SK-N-SH (cell line): Measurements from ENCODE around the gene SCUBE3. TPM values are rescaled to one million over a fixed set of nuclear protein-coding genes. Genes with fewer than 3 reads are reported as not detected.

ENCODE experiments used
- CTCF ChIA-PET: fragments of 300-600, 350-600 bp; formaldehyde crosslinking; extraction: SDS; loops from one replicate; lab custom pipeline; 2021; lab: Yijun Ruan, JAX
- POLR2A ChIA-PET: fragments of 350-600 bp; sonication (Branson Sonifier 250); formaldehyde crosslinking; extraction: SDS; loops from one replicate; lab custom pipeline; 2020; ENCODE audit warnings: antibody characterized with exemption, inconsistent platforms; lab: Yijun Ruan, JAX
- DNase-seq: peaks from one replicate; pipeline ENCODE4 v3.0.0; 2012
- H2AFZ ChIP-seq: fragments of 200-600 bp; sonication (generic); 2 replicates; pipeline ENCODE4 v1.8.1; 2016; ENCODE audit warnings: antibody characterized with exemption, mild to moderate bottlenecking, low read depth
- H3F3A ChIP-seq: fragments of 200-600 bp; sonication (generic); replicated peaks from 2 replicates; pipeline ENCODE3; 2016; ENCODE audit warnings: antibody characterized with exemption, mild to moderate bottlenecking; ENCODE audit not compliant: insufficient read depth
- H3K27ac ChIP-seq, 2 experiments: fragments of 200-500 bp in 1 of 2; fragments of 200-600 bp in 1 of 2; sonication (Bioruptor generic) in 1 of 2; sonication (generic), shearing (Covaris generic) in 1 of 2; 2 replicates each; pipeline versions ENCODE4 v1.5.1 to v1.6.1; 2014 to 2016; ENCODE audit warnings: low read depth in 2 of 2, inconsistent platforms in 1 of 2, low read length in 1 of 2, mild to moderate bottlenecking in 1 of 2, mixed read lengths in 1 of 2
- H3K27me3 ChIP-seq: fragments of 200-600 bp; sonication (generic), shearing (Covaris generic); 2 replicates; pipeline ENCODE4 v1.6.1; 2016; ENCODE audit warnings: mixed run types; ENCODE audit not compliant: insufficient read depth
- H3K36me3 ChIP-seq, 2 experiments: fragments of 200-500 bp in 1 of 2; fragments of 200-600 bp in 1 of 2; sonication (Bioruptor generic) in 1 of 2; sonication (generic) in 1 of 2; replicated peaks in 1 of 2; 2 replicates each; pipeline versions ENCODE3 to v1.5.1; 2014 to 2016; ENCODE audit warnings: low read length in 1 of 2, mild to moderate bottlenecking in 1 of 2; ENCODE audit not compliant: insufficient read depth in 2 of 2, control insufficient read depth in 1 of 2
- H3K4me1 ChIP-seq, 2 experiments: fragments of 200-500 bp in 1 of 2; fragments of 200-600 bp in 1 of 2; sonication (Bioruptor generic) in 1 of 2; sonication (generic), shearing (Covaris generic) in 1 of 2; 2 replicates each; pipeline versions ENCODE4 v1.5.1 to v1.6.1; 2014 to 2016; ENCODE audit warnings: low read depth in 1 of 2, low read length in 1 of 2, mixed run types in 1 of 2; ENCODE audit not compliant: insufficient read depth in 2 of 2, control insufficient read depth in 1 of 2
- H3K4me2 ChIP-seq: fragments of 200-600 bp; sonication (generic), shearing (Covaris generic); 2 replicates; pipeline ENCODE4 v1.6.1; 2017; ENCODE audit warnings: mixed run types
- H3K4me3 ChIP-seq, 2 experiments: fragments of 200-500 bp in 1 of 2; fragments of 200-600 bp in 1 of 2; sonication (Bioruptor generic) in 1 of 2; sonication (generic), shearing (Covaris generic) in 1 of 2; 2 replicates each; pipeline versions ENCODE4 v1.5.1 to v1.8.1; 2014 to 2016; ENCODE audit warnings: low read depth in 2 of 2, inconsistent platforms in 1 of 2, low read length in 1 of 2, mild to moderate bottlenecking in 1 of 2, mixed read lengths in 1 of 2, moderate library complexity in 1 of 2
- H3K79me2 ChIP-seq: fragments of 200-600 bp; sonication (generic); 2 replicates; pipeline ENCODE4 v1.8.1; 2017; ENCODE audit warnings: mild to moderate bottlenecking; ENCODE audit not compliant: insufficient read depth
- H3K9ac ChIP-seq: fragments of 200-600 bp; sonication (generic); 2 replicates; pipeline ENCODE4 v1.6.1; 2017; ENCODE audit warnings: mixed run types
- H3K9me2 ChIP-seq: fragments of 200-600 bp; sonication (generic); 2 replicates; pipeline ENCODE4 v1.6.1; 2017; ENCODE audit warnings: mixed run types
- H3K9me3 ChIP-seq: fragments of 200-600 bp; sonication (generic); 2 replicates; pipeline ENCODE4 v1.6.1; 2017; ENCODE audit warnings: mixed run types, mild to moderate bottlenecking, moderate library complexity
- H4K20me1 ChIP-seq: fragments of 200-600 bp; sonication (generic); 2 replicates; pipeline ENCODE4 v1.6.1; 2017; ENCODE audit warnings: mild to moderate bottlenecking, mixed run types; ENCODE audit not compliant: insufficient read depth
- CHD2 ChIP-seq: fragments of 150-350 bp; IDR thresholded peaks from 2 replicates; pipeline ENCODE4 v1.6.1; 2018; ENCODE audit warnings: low read length; ENCODE audit not compliant: partially characterized antibody
- ELF1 ChIP-seq: IDR thresholded peaks from 2 replicates; pipeline ENCODE4 v1.4.0; 2012
- EP300 ChIP-seq, 2 experiments: IDR thresholded peaks; 2 replicates each; pipeline versions ENCODE4 v1.4.0 to v1.6.1; 2012; ENCODE audit warnings: borderline replicate concordance in 1 of 2, low read depth in 1 of 2, low read length in 1 of 2
- FOSL2 ChIP-seq: IDR thresholded peaks from 2 replicates; pipeline ENCODE4 v1.4.0; 2012; ENCODE audit warnings: low read depth, mild to moderate bottlenecking, moderate library complexity, borderline replicate concordance
- FOXJ3 ChIP-seq: sonication (generic); formaldehyde crosslinking; IDR thresholded peaks from 2 replicates; pipeline ENCODE4 v1.5.1; 2020; ENCODE audit warnings: mild to moderate bottlenecking, missing genetic modification reagents
- FOXM1 ChIP-seq: IDR thresholded peaks from 2 replicates; pipeline ENCODE4 v1.4.0; 2012; ENCODE audit warnings: low read depth, mild to moderate bottlenecking
- GATA2 ChIP-seq: sonication (generic); formaldehyde crosslinking; IDR thresholded peaks from 2 replicates; pipeline ENCODE4 v1.5.0; 2020; ENCODE audit warnings: mild to moderate bottlenecking, missing genetic modification reagents
- MXI1 ChIP-seq: IDR thresholded peaks from 2 replicates; pipeline ENCODE4 v1.6.1; 2012; ENCODE audit warnings: mild to moderate bottlenecking, low read depth, low read length, improper control_type of control experiment
- POLR2AphosphoS5 ChIP-seq: IDR thresholded peaks from 2 replicates; pipeline ENCODE4 v1.6.1; 2012; ENCODE audit warnings: low read depth, low read length
- RAD21 ChIP-seq: IDR thresholded peaks from 2 replicates; pipeline ENCODE4 v1.6.1; 2012; ENCODE audit warnings: mild to moderate bottlenecking, low read length
- RXRA ChIP-seq: IDR thresholded peaks from 2 replicates; pipeline ENCODE4 v1.4.0; 2012; ENCODE audit warnings: low read depth, mild to moderate bottlenecking, borderline replicate concordance
- SIN3A ChIP-seq: IDR thresholded peaks from 2 replicates; pipeline ENCODE4 v1.6.1; 2012; ENCODE audit warnings: low read depth, mild to moderate bottlenecking, low read length, moderate library complexity, borderline replicate concordance
- TAF1 ChIP-seq: IDR thresholded peaks from 2 replicates; pipeline ENCODE4 v1.6.1; 2012; ENCODE audit warnings: low read depth, mild to moderate bottlenecking, low read length, moderate library complexity, borderline replicate concordance
- TCF12 ChIP-seq: IDR thresholded peaks from 2 replicates; pipeline ENCODE4 v1.4.0; 2012
- YY1 ChIP-seq: IDR thresholded peaks from 2 replicates; pipeline ENCODE4 v1.4.0; 2012; ENCODE audit warnings: low read depth, mild to moderate bottlenecking
- WGBS: methylation state at CpG from one replicate; pipeline ENCODE4 v1.1.6; 2017; ENCODE audit warnings: low lambda C conversion rate; 5-methylcytosine and 5-hydroxymethylcytosine counted together
- polyA plus RNA-seq, 3 experiments: library from polyadenylated mRNA; depleted of rRNA; stranded (reverse); fragments of >200 nt; gene quantifications; 2 replicates each; pipeline ENCODE4 v1.2.3, GENCODE V29; 2012
- TF ChIP-seq, protein P1 (sequence below): IDR thresholded peaks from 2 replicates; pipeline ENCODE4 v1.6.1; 2012; ENCODE audit warnings: mild to moderate bottlenecking, low read depth, low read length, moderate library complexity
- TF ChIP-seq, protein P2 (sequence below): fragments of 150-350 bp; IDR thresholded peaks from 2 replicates; pipeline ENCODE4 v1.6.1; 2017; ENCODE audit warnings: antibody characterized with exemption, low read length, low read depth, borderline replicate concordance
- TF ChIP-seq, protein P3 (sequence below): fragments of 200-600 bp; sonication (generic); IDR thresholded peaks from 2 replicates; pipeline ENCODE4 v1.6.1; 2017; ENCODE audit warnings: antibody characterized with exemption, mild to moderate bottlenecking, moderate library complexity
- TF ChIP-seq, protein P4 (sequence below): fragments of 150-350 bp; IDR thresholded peaks from 2 replicates; pipeline ENCODE4 v1.6.1; 2016; ENCODE audit warnings: mild to moderate bottlenecking, low read depth, low read length

SCUBE3 gene
- polyA plus RNA-seq, 1 of the 3 experiments (the other 2 are of a cell fraction) = 2.0 TPM

DNA sequence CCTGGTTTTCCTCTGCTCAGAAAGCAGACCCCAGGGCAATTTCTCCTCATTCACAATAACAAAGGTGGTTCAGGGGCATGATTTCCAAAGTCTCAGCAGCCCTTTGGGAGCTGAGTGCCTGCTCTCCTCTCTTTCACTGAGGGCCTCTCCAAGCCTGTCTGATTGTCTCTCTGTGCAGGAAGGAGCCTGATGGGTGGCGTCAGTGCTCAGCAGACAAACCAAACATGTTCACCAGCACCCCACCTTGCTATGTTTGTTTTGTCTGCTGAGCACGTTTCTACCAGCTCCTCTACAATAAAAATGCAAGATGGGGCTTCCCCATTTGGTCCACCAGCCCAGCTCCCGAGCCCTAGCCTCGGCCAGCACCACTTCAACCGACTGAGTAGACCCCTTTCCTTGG lies 47.2 kb upstream of the SCUBE3 start:
- H3K27ac ChIP-seq = no peak overlapping the region
- no peak overlapping the region for H2AFZ ChIP-seq
- H3K36me3 ChIP-seq = no peaks in the 10 kb centered on the region
- no peaks in the 10 kb centered on the region for H3K27me3 ChIP-seq
- CTCF ChIA-PET = no interaction called here
- H4K20me1 ChIP-seq = no peaks in the 10 kb centered on the region
- H3K9ac ChIP-seq = no peak overlapping the region
- no peaks in the 10 kb centered on the region; the same call in 1 of the 2 replicates for H3K9me3 ChIP-seq
- POLR2A ChIA-PET = no interaction called here
- TF ChIP-seq, protein P1, sequence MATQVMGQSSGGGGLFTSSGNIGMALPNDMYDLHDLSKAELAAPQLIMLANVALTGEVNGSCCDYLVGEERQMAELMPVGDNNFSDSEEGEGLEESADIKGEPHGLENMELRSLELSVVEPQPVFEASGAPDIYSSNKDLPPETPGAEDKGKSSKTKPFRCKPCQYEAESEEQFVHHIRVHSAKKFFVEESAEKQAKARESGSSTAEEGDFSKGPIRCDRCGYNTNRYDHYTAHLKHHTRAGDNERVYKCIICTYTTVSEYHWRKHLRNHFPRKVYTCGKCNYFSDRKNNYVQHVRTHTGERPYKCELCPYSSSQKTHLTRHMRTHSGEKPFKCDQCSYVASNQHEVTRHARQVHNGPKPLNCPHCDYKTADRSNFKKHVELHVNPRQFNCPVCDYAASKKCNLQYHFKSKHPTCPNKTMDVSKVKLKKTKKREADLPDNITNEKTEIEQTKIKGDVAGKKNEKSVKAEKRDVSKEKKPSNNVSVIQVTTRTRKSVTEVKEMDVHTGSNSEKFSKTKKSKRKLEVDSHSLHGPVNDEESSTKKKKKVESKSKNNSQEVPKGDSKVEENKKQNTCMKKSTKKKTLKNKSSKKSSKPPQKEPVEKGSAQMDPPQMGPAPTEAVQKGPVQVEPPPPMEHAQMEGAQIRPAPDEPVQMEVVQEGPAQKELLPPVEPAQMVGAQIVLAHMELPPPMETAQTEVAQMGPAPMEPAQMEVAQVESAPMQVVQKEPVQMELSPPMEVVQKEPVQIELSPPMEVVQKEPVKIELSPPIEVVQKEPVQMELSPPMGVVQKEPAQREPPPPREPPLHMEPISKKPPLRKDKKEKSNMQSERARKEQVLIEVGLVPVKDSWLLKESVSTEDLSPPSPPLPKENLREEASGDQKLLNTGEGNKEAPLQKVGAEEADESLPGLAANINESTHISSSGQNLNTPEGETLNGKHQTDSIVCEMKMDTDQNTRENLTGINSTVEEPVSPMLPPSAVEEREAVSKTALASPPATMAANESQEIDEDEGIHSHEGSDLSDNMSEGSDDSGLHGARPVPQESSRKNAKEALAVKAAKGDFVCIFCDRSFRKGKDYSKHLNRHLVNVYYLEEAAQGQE = no peak
- no peak for TF ChIP-seq SIN3A
- no peak for TF ChIP-seq MXI1
- TF ChIP-seq POLR2AphosphoS5 = no peak
- no peak for TF ChIP-seq YY1
- TF ChIP-seq CHD2 = no peak
- TF ChIP-seq, protein P2, sequence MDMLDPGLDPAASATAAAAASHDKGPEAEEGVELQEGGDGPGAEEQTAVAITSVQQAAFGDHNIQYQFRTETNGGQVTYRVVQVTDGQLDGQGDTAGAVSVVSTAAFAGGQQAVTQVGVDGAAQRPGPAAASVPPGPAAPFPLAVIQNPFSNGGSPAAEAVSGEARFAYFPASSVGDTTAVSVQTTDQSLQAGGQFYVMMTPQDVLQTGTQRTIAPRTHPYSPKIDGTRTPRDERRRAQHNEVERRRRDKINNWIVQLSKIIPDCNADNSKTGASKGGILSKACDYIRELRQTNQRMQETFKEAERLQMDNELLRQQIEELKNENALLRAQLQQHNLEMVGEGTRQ = no peak
- no peak for TF ChIP-seq EP300 (IDR thresholded peaks at IDR 0.05; ENCODE audit: borderline replicate concordance in 1 of 2, low read depth in 1 of 2, low read length in 1 of 2)
- no peak for TF ChIP-seq ELF1
- no peak for TF ChIP-seq GATA2
- no peak for TF ChIP-seq FOSL2
- TF ChIP-seq FOXM1 = no peak
- TF ChIP-seq TAF1 = no peak
- no peak for TF ChIP-seq FOXJ3 (CRISPR knock-in tag)
- no peak for TF ChIP-seq TCF12
- TF ChIP-seq RAD21 = no peak
- TF ChIP-seq, protein P3, sequence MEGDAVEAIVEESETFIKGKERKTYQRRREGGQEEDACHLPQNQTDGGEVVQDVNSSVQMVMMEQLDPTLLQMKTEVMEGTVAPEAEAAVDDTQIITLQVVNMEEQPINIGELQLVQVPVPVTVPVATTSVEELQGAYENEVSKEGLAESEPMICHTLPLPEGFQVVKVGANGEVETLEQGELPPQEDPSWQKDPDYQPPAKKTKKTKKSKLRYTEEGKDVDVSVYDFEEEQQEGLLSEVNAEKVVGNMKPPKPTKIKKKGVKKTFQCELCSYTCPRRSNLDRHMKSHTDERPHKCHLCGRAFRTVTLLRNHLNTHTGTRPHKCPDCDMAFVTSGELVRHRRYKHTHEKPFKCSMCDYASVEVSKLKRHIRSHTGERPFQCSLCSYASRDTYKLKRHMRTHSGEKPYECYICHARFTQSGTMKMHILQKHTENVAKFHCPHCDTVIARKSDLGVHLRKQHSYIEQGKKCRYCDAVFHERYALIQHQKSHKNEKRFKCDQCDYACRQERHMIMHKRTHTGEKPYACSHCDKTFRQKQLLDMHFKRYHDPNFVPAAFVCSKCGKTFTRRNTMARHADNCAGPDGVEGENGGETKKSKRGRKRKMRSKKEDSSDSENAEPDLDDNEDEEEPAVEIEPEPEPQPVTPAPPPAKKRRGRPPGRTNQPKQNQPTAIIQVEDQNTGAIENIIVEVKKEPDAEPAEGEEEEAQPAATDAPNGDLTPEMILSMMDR = no peak
- TF ChIP-seq, protein P4, sequence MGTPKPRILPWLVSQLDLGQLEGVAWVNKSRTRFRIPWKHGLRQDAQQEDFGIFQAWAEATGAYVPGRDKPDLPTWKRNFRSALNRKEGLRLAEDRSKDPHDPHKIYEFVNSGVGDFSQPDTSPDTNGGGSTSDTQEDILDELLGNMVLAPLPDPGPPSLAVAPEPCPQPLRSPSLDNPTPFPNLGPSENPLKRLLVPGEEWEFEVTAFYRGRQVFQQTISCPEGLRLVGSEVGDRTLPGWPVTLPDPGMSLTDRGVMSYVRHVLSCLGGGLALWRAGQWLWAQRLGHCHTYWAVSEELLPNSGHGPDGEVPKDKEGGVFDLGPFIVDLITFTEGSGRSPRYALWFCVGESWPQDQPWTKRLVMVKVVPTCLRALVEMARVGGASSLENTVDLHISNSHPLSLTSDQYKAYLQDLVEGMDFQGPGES = no peak
- no peak for TF ChIP-seq RXRA
- no peak overlapping the region for H3K4me3 ChIP-seq
- no peaks in the 10 kb centered on the region for H3K9me2 ChIP-seq
- H3F3A ChIP-seq = no peaks in the 10 kb centered on the region
- H3K4me1 ChIP-seq = peaks cover 11 to 15% of the 10 kb centered on the region in 2 experiments; a peak in 3 of 4 replicates
- DNase-seq = no peak
- WGBS = 80% methylated on average over 5 of the region's 5 CpGs
- no peak overlapping the region for H3K4me2 ChIP-seq
- no peaks in the 10 kb centered on the region for H3K79me2 ChIP-seq
